Measurements from ENCODE around the gene MCCC1. TPM values are rescaled to one million over a fixed set of nuclear protein-coding genes. Genes with fewer than 3 reads are reported as not detected.

Gene MCCC1
- total RNA-seq, 1 experiment from 2014 or later, result 42.8 TPM

- no peaks in the 10 kb centered on the region for H3K9me3 ChIP-seq
- DNase-seq, result peak in 1 of 2 experiments; percentile 39
- TF ChIP-seq, protein P1, sequence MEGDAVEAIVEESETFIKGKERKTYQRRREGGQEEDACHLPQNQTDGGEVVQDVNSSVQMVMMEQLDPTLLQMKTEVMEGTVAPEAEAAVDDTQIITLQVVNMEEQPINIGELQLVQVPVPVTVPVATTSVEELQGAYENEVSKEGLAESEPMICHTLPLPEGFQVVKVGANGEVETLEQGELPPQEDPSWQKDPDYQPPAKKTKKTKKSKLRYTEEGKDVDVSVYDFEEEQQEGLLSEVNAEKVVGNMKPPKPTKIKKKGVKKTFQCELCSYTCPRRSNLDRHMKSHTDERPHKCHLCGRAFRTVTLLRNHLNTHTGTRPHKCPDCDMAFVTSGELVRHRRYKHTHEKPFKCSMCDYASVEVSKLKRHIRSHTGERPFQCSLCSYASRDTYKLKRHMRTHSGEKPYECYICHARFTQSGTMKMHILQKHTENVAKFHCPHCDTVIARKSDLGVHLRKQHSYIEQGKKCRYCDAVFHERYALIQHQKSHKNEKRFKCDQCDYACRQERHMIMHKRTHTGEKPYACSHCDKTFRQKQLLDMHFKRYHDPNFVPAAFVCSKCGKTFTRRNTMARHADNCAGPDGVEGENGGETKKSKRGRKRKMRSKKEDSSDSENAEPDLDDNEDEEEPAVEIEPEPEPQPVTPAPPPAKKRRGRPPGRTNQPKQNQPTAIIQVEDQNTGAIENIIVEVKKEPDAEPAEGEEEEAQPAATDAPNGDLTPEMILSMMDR (IDR thresholded peaks at IDR 0.05; ENCODE audit: insufficient read depth in 1 of 2, low read depth in 1 of 2, low read length in 1 of 2, severe bottlenecking in 1 of 2, unreplicated experiment in 1 of 2), result no peak
- no peaks in the 10 kb centered on the region for H3K27me3 ChIP-seq (replicated peaks; ENCODE audit: control insufficient read depth, insufficient read depth, low read length)
- POLR2A ChIA-PET, result no interaction called here
- peak overlapping the region; percentile 84 for H3K4me3 Mint-ChIP-seq (ENCODE audit: unreplicated experiment)
- no TSS peak for BruUV-seq (replicated peaks)
- no peaks in the 10 kb centered on the region for H3K27me3 Mint-ChIP-seq (ENCODE audit: insufficient read depth, unreplicated experiment)
- no peaks in the 10 kb centered on the region for H3K36me3 ChIP-seq (ENCODE audit: control insufficient read depth, insufficient read depth, low read length)
- H3K4me3 ChIP-seq (ENCODE audit: low read depth, low read length), result peak overlapping the region; percentile 61
- no peaks in the 10 kb centered on the region for H3K9me3 Mint-ChIP-seq (ENCODE audit: unreplicated experiment)
- CTCF ChIA-PET, result no interaction called here
- H3K27ac Mint-ChIP-seq (ENCODE audit: unreplicated experiment), result peak overlapping the region; percentile 55
- intact Hi-C loops (cut with micrococcal nuclease; ENCODE audit: unreplicated experiment), result no loop called here
- peaks cover 6% of the 10 kb centered on the region for H3K36me3 Mint-ChIP-seq (ENCODE audit: insufficient read depth, unreplicated experiment)
- H3K4me1 ChIP-seq, result peaks cover 9% of the 10 kb centered on the region
- H3K4me1 Mint-ChIP-seq (ENCODE audit: low read depth, unreplicated experiment), result no peaks in the 10 kb centered on the region
Observed at GRCh38 chr3:182979674-182980191, 119.6 kb downstream of the MCCC1 start.

- H3K4me1 ChIP-seq, result peaks cover 9% of the 10 kb centered on the region
- intact Hi-C loops (cut with micrococcal nuclease; ENCODE audit: unreplicated experiment), result no loop called here
- Mint-ChIP-seq H3K9me3 (ENCODE audit: unreplicated experiment) (no peaks in the 10 kb centered on the region), H3K27me3 (ENCODE audit: insufficient read depth, unreplicated experiment) (no peaks in the 10 kb centered on the region), H3K4me3 (ENCODE audit: unreplicated experiment) (peak overlapping the region; percentile 84), H3K27ac (ENCODE audit: unreplicated experiment) (peak overlapping the region; percentile 55), H3K36me3 (ENCODE audit: insufficient read depth, unreplicated experiment) (peaks cover 6% of the 10 kb centered on the region), H3K4me1 (ENCODE audit: low read depth, unreplicated experiment) (no peaks in the 10 kb centered on the region)
- H3K36me3 ChIP-seq (ENCODE audit: control insufficient read depth, insufficient read depth, low read length), result no peaks in the 10 kb centered on the region
- H3K27me3 ChIP-seq (replicated peaks; ENCODE audit: control insufficient read depth, insufficient read depth, low read length), result no peaks in the 10 kb centered on the region
- POLR2A ChIA-PET, result no interaction called here
- TF ChIP-seq, protein P1 (IDR thresholded peaks at IDR 0.05; ENCODE audit: insufficient read depth in 1 of 2, low read depth in 1 of 2, low read length in 1 of 2, severe bottlenecking in 1 of 2, unreplicated experiment in 1 of 2), result no peak
- H3K9me3 ChIP-seq, result no peaks in the 10 kb centered on the region
- peak overlapping the region; percentile 61 for H3K4me3 ChIP-seq (ENCODE audit: low read depth, low read length)
- DNase-seq, result no peak
- CTCF ChIA-PET, result no interaction called here
- TSS peak; percentile 73 for BruUV-seq (replicated peaks)
Observed at GRCh38 chr3:182979103-182979673, 120.1 kb downstream of the MCCC1 start.

DNA sequence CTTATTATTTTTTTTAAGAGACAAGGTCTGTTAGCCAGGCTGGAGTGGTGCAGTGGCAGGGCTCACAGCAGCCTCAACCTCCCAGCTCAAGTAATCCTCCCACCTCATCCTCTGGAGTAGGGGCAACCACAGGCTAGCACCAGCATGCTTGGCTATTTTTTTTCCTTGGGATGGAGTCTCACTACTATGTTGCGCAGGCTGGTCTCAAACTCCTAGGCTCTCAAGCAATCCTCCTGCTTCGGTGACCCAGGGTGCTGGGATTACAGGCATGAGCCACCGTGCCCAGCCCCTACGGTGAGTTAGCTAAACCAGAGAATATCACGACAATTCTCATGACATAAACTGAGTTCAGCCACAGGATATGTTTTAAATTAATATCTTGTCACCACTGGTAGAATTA is 120.9 kb downstream of the MCCC1 start:
- Histone ChIP-seq H3K27me3 (replicated peaks; ENCODE audit: control insufficient read depth, insufficient read depth, low read length) (no peaks in the 10 kb centered on the region), H3K4me1 (peaks cover 9% of the 10 kb centered on the region), H3K9me3 (no peaks in the 10 kb centered on the region), H3K36me3 (ENCODE audit: control insufficient read depth, insufficient read depth, low read length) (no peaks in the 10 kb centered on the region), H3K4me3 (ENCODE audit: low read depth, low read length) (no peak overlapping the region)
- CTCF ChIA-PET, result no interaction called here
- Mint-ChIP-seq H3K4me1 (ENCODE audit: low read depth, unreplicated experiment) (no peaks in the 10 kb centered on the region), H3K9me3 (ENCODE audit: unreplicated experiment) (no peaks in the 10 kb centered on the region), H3K27me3 (ENCODE audit: insufficient read depth, unreplicated experiment) (no peaks in the 10 kb centered on the region), H3K27ac (ENCODE audit: unreplicated experiment) (no peak overlapping the region), H3K4me3 (ENCODE audit: unreplicated experiment) (no peak overlapping the region), H3K36me3 (ENCODE audit: insufficient read depth, unreplicated experiment) (peaks cover 6% of the 10 kb centered on the region)
- TF ChIP-seq, protein P1 (IDR thresholded peaks at IDR 0.05; ENCODE audit: insufficient read depth in 1 of 2, low read depth in 1 of 2, low read length in 1 of 2, severe bottlenecking in 1 of 2, unreplicated experiment in 1 of 2), result no peak
- intact Hi-C loops (cut with micrococcal nuclease; ENCODE audit: unreplicated experiment), result no loop called here
- POLR2A ChIA-PET, result no interaction called here
- no TSS peak for BruUV-seq (replicated peaks)
- no peak for DNase-seq

All from Caco-2 (cell line).